IgD-negative memory B cell (primary cell): ENCODE measurements around the gene TBC1D9. TPM values are rescaled to one million over a fixed set of nuclear protein-coding genes. Genes with fewer than 3 reads are reported as not detected.

Experiments used
- H3K27ac Mint-ChIP-seq, 3 donors: one replicate each; pipeline ENCODE4 v1.8.0; 2020 to 2022; ENCODE audit warnings: mild to moderate bottlenecking in 3 of 3, mixed read lengths in 3 of 3, moderate library complexity in 1 of 3
- H3K27me3 Mint-ChIP-seq: one replicate; pipeline ENCODE4 v1.8.0; 2021; ENCODE audit warnings: mixed read lengths
- H3K36me3 Mint-ChIP-seq: one replicate; pipeline ENCODE4 v1.8.0; 2020; ENCODE audit warnings: mild to moderate bottlenecking, mixed read lengths
- H3K4me1 Mint-ChIP-seq, 3 donors: one replicate each; pipeline ENCODE4 v1.8.0; 2020 to 2022; ENCODE audit warnings: mixed read lengths in 3 of 3, mild to moderate bottlenecking in 1 of 3
- H3K4me3 Mint-ChIP-seq, 4 donors: one replicate each; pipeline ENCODE4 v1.8.0; 2020 to 2022; ENCODE audit warnings: mild to moderate bottlenecking in 4 of 4, mixed read lengths in 4 of 4, moderate library complexity in 3 of 4
- H3K9me3 Mint-ChIP-seq, 3 donors: one replicate each; pipeline ENCODE4 v1.8.0; 2020 to 2021; ENCODE audit warnings: mixed read lengths in 3 of 3, mild to moderate bottlenecking in 1 of 3
- polyA plus RNA-seq: library from polyadenylated mRNA; unstranded; fragments of 300-500 nt; fragmentation: Illumina TruSeq; gene quantifications from one replicate; pipeline ENCODE4 v1.2.3, GENCODE V29; 2021

The TBC1D9 gene
- polyA plus RNA-seq, 1 donor from 2014 or later, result 59.4 TPM

DNA sequence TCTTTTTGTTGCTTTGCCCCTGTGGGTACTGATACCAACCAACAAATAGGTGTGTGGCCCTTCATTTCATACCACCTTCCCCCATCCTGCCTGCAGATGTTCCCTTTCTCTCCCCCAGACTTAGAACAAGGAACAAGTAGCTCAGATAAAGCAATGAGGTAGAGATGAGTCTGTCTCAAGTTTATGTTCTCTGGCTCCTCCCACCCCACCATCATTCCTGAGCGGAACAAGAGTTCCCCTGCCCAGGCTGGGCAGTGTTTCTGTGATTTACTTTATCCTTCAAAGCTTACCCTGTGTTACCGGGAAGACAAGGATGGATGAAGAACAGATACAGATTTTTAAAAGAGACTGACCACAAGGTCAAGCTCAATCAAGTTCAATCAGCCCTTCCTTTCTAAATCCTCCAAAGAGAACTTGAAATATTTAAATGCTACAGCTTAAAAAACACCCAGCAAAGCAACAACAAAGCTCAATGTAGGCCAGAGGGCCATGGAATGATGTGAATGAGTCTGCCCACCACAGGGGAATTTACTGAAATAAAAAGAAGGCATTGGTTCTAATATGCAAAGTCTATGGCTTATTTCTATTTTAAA lies 107.4 kb downstream of the TBC1D9 start:
- no peaks in the 10 kb centered on the region for H3K4me1 Mint-ChIP-seq
- peaks cover 15% of the 10 kb centered on the region for H3K36me3 Mint-ChIP-seq
- H3K27me3 Mint-ChIP-seq, result no peaks in the 10 kb centered on the region
- H3K9me3 Mint-ChIP-seq, result no peaks in the 10 kb centered on the region
- peak overlapping the region in 1 of 4 donors; percentile 14 for H3K4me3 Mint-ChIP-seq
- peak overlapping the region; percentile 29 to 55 (median 46) for H3K27ac Mint-ChIP-seq

DNA sequence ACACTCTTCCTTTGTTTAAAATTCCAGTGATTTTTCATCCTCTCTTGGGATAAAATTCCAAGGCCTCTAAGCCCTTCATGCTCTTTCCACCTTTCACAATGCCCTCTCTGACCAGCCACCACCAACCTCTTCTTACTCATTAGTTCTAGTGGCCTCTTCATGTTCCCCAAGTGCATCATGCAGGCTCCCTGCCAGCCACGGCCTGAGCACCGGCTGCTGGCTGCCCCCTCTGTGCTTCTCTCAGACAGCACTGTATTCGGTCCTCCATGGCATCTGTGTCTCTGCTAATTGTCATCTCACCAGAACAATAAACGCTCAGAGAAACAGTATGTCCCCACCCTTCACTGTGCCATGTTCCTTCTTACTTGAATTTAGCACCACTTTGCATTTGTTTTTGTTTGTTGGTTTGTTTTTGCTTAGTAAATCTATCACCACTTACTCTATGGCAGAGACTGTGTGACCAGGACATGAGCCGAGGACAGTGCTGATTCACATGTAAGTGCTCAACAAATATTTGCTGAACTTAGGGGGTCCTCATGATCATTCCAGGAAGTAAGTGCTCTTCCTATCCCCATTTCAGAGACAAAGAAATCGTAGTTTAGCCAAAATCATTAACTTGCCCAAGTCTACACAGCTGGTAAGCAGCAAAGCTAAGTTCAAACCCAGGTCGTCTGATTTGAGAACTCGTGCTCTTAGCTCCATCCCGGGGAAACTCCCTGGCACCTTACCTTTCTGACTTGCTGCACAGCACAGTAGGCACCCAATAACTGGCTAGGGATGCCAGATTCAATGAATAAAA lies 110.4 kb downstream of the TBC1D9 start:
- Mint-ChIP-seq H3K4me3 (no peak overlapping the region), H3K27ac (peak overlapping the region in 2 of 3 donors; percentile 43 to 44), H3K9me3 (no peaks in the 10 kb centered on the region), H3K4me1 (peaks cover 0 to 2% (median 0%) of the 10 kb centered on the region in 3 donors), H3K27me3 (no peaks in the 10 kb centered on the region), H3K36me3 (peaks cover 10% of the 10 kb centered on the region)

DNA sequence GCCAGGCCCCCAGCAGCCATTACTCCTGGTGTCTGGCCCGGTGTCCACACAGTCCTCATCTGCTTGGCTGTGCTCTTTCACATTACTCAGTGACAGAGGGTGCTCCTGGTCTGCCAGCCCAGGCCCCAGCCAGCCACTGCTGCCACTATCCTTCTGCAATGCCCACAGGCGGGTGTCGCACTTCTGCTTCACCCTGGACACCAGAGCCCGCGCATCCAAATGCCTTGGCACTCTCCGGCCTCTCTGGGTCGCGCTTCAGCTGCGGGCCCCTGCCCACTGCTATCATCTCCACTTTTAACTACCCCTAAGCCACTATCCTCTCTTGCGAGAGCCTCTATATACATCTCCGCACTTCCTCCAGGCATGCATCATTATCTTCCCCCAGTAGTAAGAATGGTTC lies 111.0 kb downstream of the TBC1D9 start:
- Mint-ChIP-seq H3K27me3 (no peaks in the 10 kb centered on the region), H3K36me3 (peaks cover 10% of the 10 kb centered on the region)

DNA sequence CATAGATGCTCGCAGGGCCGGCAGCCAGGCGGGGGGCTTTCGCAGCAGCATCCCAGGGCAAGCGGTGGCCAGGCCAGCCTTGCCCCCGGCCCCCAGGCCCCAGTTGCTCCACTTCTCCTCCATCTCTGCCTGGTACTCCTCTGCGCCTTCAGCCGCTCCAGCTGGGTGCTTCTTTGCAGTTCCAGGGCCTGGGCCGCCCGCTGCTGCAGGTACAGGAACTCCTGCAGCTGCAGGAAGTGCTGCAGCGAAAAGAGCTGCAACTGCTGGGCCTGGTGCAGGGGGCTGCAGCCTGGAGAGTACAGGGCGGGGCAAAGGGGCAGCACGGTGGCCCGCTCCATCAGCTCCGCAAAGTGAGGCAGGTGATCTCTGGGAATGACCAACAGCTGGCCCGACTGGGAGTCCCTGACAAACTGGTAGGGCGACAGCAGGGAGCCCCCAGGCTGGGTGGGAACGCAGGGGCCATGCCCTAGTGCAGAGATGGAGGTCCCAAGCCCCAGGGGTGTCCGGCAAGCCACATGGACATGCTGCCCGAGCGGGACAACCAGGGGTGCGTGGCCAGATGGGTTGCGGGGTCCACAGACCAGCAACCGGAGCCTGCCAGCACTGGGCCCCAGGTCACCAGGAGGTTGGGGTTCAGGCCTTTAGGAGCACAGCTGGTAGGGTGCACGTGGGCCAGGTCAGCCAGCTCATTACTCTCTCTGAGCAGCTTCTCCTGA lies 111.6 kb downstream of the TBC1D9 start:
- H3K27ac Mint-ChIP-seq, result peak overlapping the region in 1 of 3 donors; percentile 44
- H3K4me3 Mint-ChIP-seq, result no peak overlapping the region
- no peaks in the 10 kb centered on the region for H3K27me3 Mint-ChIP-seq
- no peaks in the 10 kb centered on the region for H3K9me3 Mint-ChIP-seq
- H3K36me3 Mint-ChIP-seq, result peaks cover 10% of the 10 kb centered on the region
- H3K4me1 Mint-ChIP-seq, result peaks cover 0 to 2% (median 2%) of the 10 kb centered on the region in 3 donors

More for the DNA sequence above, 111.0 kb downstream of the TBC1D9 start:
- Mint-ChIP-seq H3K4me1 (peaks cover 0 to 2% (median 0%) of the 10 kb centered on the region in 3 donors), H3K9me3 (no peaks in the 10 kb centered on the region), H3K27ac (peak overlapping the region in 1 of 3 donors; percentile 44), H3K4me3 (no peak overlapping the region)

DNA sequence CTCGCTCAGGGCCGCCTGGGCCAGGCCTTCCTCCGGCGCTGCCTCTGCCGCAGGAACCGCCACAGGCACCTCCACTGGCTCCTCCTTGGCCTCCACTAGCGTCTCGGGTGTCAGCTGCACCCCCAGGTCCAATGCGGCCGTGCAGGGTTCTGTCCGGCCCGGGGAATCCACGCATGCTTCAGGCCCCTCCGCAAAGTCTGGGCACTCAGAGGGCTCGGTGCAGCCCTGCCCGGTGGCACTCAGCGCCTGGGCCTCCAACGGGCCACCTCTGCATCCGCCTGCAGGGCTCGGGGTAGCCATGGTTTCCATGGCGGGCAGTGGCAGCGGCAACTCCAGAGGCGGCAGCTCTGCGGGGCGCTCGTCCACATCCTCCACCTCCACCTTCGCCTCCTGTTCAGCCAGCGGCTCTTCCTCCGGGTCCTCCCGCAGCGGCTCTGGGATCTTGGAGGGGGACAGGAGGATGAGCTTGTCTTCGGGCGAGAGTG lies 112.6 kb downstream of the TBC1D9 start:
- Mint-ChIP-seq H3K4me3 (no peak overlapping the region), H3K9me3 (no peaks in the 10 kb centered on the region), H3K27ac (peak overlapping the region in 2 of 3 donors; percentile 50 to 51), H3K36me3 (peaks cover 9% of the 10 kb centered on the region), H3K27me3 (no peaks in the 10 kb centered on the region), H3K4me1 (peaks cover 2 to 5% (median 2%) of the 10 kb centered on the region in 3 donors)

DNA sequence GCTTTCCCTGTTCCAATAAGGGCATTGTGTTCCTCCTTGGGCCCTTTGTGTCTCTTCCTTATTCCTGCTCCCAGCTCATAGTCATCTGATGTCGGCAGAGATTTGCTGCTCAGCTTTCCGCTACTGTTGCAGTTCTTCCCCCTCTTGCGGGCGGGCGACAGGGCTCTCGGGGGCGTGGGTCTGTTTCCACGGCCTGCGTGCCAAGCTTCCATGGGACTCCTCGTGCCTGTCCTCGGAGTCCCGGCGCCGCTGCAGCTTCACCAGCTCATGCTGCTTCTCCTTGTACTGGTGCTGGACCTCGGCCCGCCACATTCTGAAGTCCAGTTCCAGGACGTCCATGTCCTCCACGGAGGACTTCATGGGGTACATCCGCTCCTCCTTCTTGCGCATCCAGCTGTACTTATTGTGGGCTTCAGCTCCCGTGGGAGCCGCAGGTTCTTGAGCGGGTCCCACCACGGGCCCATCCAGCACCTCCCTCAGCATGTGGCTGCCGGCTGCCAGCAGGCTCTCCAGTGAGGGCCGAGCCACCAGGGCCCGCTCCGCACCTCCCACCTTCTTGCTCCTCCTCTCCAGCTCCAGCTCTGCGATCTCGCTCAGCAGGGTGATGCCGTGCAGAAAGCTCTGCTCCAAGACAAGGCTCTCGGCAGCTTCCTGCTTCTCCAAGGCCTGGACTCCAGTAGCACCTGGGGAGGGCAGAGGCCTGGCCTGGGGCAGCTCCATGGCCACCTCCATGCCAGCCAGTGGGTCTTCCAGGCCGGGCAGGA lies 113.3 kb downstream of the TBC1D9 start:
- Mint-ChIP-seq H3K27me3 (no peaks in the 10 kb centered on the region), H3K4me1 (peaks cover 2 to 5% (median 3%) of the 10 kb centered on the region in 3 donors), H3K36me3 (peaks cover 9% of the 10 kb centered on the region), H3K9me3 (no peaks in the 10 kb centered on the region), H3K27ac (peak overlapping the region in 2 of 3 donors; percentile 51 to 80), H3K4me3 (peak overlapping the region in 1 of 4 donors; percentile 68)

DNA sequence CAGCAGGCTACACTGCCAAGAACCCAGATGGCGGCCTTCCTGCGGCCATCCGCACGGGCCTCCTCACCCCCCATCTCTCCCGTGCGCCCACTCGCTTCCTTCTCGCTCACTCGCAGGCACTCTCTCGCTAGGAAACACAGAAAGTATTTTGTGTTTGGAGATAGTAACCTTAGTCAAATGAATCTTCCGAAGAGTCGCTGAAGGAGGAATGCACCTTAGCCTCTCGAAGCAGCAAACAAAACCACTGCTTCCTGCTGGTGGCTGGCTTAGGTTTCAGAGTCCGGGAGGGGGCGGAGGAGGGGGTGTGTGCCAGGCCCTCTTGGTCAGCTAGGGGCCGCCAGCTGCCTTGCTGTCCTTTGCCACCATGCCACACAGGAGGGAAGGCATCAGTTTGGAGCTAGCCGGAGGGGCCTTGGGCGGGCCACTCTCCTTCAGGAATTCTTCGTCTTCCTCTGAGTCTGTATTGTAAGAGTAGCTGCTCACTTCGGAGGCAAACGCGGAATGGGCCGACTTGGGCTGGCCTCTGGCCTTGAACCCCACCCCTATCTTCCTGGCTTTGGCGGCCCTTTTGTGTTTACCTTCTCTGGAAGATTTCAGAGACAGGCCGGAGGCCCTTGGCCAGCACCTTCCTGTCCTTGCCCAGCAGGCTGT lies 114.3 kb downstream of the TBC1D9 start:
- Mint-ChIP-seq H3K4me3 (peak overlapping the region in 1 of 4 donors; percentile 37), H3K27ac (peak overlapping the region in 2 of 3 donors; percentile 26 to 80), H3K4me1 (peaks cover 2 to 5% (median 4%) of the 10 kb centered on the region in 3 donors)

DNA sequence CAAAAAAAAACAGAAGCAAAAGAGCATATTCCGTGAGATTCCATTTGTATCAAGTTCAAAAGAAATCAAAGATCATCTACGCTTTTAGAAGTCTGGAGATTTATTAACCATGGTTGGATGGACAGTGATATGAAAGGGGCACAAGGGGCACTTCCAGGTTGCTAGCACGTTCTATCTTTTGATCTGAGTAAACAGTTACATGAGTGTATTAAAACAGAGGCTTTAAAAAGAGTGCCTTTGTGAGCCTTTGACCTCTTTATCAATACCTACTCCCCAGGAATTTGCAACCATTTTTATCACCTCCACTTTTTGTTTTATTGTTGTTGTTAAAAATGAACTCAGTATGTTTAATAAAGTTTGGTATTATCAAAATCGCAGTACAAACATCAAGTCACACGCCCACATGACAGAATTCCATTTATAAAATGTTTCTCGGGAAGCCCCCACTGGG lies 115.1 kb downstream of the TBC1D9 start:
- Mint-ChIP-seq H3K4me3 (no peak overlapping the region), H3K36me3 (peaks cover 12% of the 10 kb centered on the region), H3K9me3 (no peaks in the 10 kb centered on the region), H3K27ac (peak overlapping the region in 2 of 3 donors; percentile 59 to 75), H3K4me1 (peaks cover 2 to 5% (median 4%) of the 10 kb centered on the region in 3 donors), H3K27me3 (no peaks in the 10 kb centered on the region)

More for the DNA sequence above, 114.3 kb downstream of the TBC1D9 start:
- H3K9me3 Mint-ChIP-seq, result no peaks in the 10 kb centered on the region
- H3K36me3 Mint-ChIP-seq, result peaks cover 12% of the 10 kb centered on the region
- H3K27me3 Mint-ChIP-seq, result no peaks in the 10 kb centered on the region

DNA sequence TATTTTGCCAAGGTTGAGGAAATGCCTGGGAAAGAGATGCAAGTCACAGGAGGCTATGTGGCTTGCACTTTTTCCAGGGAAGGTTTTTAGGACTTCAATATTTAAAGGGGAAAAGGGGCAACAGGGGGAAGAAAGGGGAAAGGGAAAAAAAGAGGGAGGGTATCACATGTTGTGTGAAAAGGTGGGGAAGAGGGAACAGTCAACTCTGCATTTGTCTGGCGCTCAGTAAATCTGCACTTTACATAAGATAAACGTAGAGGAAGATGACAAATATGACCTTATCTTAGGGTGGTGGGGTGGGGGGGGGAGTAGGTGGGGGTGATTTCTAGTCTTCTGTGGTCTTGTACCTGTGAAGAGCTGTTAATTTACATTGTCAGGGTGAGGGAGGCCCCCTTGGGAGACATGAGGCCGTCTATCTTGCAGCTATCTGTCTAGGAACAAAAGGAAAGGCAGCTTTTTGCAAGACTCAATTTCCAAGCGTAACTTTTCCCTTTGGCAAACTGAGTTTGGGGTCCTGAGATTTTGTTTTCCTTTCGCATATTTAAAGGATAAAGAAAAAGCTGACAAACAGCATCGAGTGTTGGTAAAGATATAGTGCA lies 115.9 kb downstream of the TBC1D9 start:
- no peaks in the 10 kb centered on the region for H3K27me3 Mint-ChIP-seq
- no peak overlapping the region for H3K4me3 Mint-ChIP-seq
- peaks cover 2 to 5% (median 4%) of the 10 kb centered on the region in 3 donors for H3K4me1 Mint-ChIP-seq
- no peaks in the 10 kb centered on the region for H3K9me3 Mint-ChIP-seq
- H3K27ac Mint-ChIP-seq, result no peak overlapping the region
- H3K36me3 Mint-ChIP-seq, result peaks cover 5% of the 10 kb centered on the region

DNA sequence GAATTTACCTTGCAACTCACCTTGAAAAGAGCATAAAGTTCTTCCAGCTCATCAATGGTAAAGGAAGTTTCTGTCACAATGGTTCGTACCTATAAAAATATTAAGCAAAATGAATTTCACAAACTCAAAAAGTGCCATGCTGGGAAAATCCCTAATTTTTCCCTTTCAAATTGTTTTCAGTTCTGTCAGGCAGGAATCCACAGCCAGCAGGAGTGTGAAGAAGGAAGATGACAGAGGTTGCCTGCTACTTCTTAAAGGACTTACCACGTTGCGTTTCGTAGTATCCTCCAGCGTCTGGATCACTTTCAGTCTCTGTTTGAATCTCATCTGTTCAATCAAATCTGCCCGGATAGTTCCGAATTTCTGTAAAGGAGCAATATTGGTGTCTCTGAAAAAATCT lies 117.1 kb downstream of the TBC1D9 start:
- Mint-ChIP-seq H3K27me3 (no peaks in the 10 kb centered on the region), H3K4me3 (no peak overlapping the region), H3K36me3 (peaks cover 7% of the 10 kb centered on the region), H3K27ac (peak overlapping the region in 2 of 3 donors; percentile 27 to 40), H3K4me1 (peaks cover 2 to 5% (median 4%) of the 10 kb centered on the region in 3 donors), H3K9me3 (no peaks in the 10 kb centered on the region)

DNA sequence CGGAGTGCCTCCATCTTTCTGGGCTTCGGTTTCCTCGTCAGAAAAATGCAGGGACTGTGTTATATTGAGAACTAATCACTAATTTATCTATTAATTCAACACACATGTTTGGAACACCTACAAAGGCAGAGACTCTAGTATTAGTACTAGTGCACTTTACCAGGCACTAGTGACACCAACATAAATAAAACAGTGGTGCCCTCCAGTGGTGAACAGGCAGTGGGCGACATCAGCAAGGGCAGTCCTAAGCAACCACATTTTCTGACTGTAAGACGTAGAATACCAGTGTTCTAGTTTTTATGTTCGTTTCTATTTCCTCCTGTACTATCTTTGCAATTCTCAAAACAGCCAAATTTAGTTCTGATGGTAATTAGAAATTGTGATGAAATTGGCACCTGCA lies 118.3 kb downstream of the TBC1D9 start:
- no peaks in the 10 kb centered on the region for H3K9me3 Mint-ChIP-seq
- no peak overlapping the region for H3K4me3 Mint-ChIP-seq
- H3K27me3 Mint-ChIP-seq, result no peaks in the 10 kb centered on the region
- H3K27ac Mint-ChIP-seq, result peak overlapping the region in 2 of 3 donors; percentile 33 to 87
- peaks cover 11% of the 10 kb centered on the region for H3K36me3 Mint-ChIP-seq
- H3K4me1 Mint-ChIP-seq, result peaks cover 2 to 5% (median 4%) of the 10 kb centered on the region in 3 donors

DNA sequence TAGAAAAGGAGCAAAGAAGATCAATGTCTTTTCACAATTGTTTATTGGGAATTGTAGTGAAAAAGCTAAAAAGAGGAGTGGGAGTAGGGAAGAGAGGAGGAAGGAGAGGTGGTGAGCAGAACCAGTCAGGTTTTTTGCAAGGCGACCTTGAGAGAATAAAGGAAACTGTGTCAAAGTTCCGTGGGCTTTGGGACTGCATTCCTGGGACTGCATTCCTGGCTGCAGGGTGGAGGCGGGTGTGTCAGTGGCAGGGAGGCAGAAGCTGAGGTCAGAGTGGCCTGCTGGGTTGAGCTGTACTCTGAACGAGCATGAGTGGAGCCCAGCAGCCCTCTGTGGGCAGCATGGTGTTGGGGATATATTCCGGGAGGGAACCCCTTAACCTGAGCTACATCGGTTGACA lies 120.6 kb downstream of the TBC1D9 start:
- Mint-ChIP-seq H3K9me3 (no peaks in the 10 kb centered on the region), H3K4me3 (peak overlapping the region in 1 of 4 donors; percentile 38), H3K4me1 (peaks cover 2 to 5% (median 3%) of the 10 kb centered on the region in 3 donors), H3K27me3 (no peaks in the 10 kb centered on the region), H3K36me3 (peaks cover 11% of the 10 kb centered on the region), H3K27ac (peak overlapping the region in 2 of 3 donors; percentile 45 to 73)

DNA sequence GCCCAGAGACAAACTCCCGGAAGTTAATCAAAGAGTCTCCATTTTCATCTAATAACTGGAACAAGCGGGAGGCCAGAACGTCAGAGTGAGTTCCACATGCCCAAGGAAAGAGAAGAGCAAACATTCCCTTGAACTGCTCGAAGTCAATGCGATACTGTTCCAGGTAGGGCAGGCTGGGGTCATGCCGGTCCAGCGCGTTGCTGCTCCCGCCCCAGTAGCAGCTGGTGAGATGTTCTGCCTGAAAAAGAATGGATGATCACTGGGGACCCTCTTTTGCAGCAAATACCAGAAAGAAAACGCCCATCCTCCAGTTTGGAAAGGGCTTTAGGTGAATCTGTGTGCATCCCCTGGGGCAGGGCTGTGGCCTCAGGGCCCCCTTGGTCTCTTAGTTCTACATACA lies 122.2 kb downstream of the TBC1D9 start:
- H3K4me3 Mint-ChIP-seq, result no peak overlapping the region
- peaks cover 12% of the 10 kb centered on the region for H3K36me3 Mint-ChIP-seq
- peak overlapping the region in 1 of 3 donors; percentile 73 for H3K27ac Mint-ChIP-seq
- no peaks in the 10 kb centered on the region for H3K9me3 Mint-ChIP-seq
- peaks cover 0 to 3% (median 0%) of the 10 kb centered on the region in 3 donors for H3K4me1 Mint-ChIP-seq
- H3K27me3 Mint-ChIP-seq, result no peaks in the 10 kb centered on the region
